GM12864 (cell line): Measurements from ENCODE around the gene MCFD2.

Experiments
- DNase-seq: peaks from one replicate; pipeline ENCODE4 v3.0.0-alpha.2; 2011; ENCODE audit warnings: low read depth
- H3K4me3 ChIP-seq: 2 replicates; pipeline ENCODE4 v1.5.1; 2011; ENCODE audit warnings: mild to moderate bottlenecking, low read depth, low read length, control low read depth
- TF ChIP-seq, protein P1 (sequence below): IDR thresholded peaks from 2 replicates; pipeline ENCODE4 v1.5.1; 2011; ENCODE audit warnings: low read depth, mild to moderate bottlenecking, moderate library complexity, low read length, control low read depth, inconsistent platforms; ENCODE audit errors: missing control alignments

The MCFD2 gene

DNA sequence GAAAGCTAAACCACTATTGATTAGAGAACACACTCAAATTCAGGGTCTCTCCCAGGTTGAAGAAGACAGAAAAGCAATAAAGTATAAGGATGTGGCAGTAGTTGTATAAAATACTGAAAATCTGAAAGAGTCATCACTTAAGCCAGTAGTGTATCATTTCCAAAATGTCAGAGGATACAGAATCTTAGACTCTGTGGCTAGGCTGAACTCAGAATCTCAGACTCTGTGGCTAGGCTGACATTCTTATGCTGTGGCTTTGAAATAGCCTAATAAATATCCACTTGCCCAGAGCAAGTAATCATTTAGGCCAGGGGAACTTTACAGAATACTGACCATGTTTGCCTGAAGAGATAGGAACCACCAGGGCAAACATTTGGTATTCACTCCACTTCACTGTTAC is 13.1 kb downstream of the MCFD2 start:
- H3K4me3 ChIP-seq: no peak overlapping the region
- TF ChIP-seq, protein P1, sequence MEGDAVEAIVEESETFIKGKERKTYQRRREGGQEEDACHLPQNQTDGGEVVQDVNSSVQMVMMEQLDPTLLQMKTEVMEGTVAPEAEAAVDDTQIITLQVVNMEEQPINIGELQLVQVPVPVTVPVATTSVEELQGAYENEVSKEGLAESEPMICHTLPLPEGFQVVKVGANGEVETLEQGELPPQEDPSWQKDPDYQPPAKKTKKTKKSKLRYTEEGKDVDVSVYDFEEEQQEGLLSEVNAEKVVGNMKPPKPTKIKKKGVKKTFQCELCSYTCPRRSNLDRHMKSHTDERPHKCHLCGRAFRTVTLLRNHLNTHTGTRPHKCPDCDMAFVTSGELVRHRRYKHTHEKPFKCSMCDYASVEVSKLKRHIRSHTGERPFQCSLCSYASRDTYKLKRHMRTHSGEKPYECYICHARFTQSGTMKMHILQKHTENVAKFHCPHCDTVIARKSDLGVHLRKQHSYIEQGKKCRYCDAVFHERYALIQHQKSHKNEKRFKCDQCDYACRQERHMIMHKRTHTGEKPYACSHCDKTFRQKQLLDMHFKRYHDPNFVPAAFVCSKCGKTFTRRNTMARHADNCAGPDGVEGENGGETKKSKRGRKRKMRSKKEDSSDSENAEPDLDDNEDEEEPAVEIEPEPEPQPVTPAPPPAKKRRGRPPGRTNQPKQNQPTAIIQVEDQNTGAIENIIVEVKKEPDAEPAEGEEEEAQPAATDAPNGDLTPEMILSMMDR: no peak
- DNase-seq: no peak

DNA sequence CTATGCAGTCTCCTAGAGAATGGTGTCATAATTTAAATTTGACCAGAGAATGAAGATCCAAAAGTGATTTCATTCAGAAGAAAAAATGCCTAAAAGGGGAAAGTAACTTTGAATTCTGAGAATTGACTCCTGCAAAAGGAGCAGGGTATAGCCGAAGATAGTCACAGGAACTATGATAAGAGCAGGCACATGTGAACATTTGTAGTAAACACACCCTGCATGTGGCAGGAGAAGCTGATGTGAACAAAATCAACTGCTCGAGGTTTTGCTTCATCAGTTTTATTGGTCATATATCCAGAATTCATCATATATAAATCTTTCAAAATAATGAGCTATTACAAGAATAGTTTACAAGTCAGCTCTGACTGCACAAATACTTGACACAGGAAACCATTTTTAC is 14.0 kb downstream of the MCFD2 start:
- no peak overlapping the region for H3K4me3 ChIP-seq
- DNase-seq: no peak
- TF ChIP-seq, protein P1: no peak

DNA sequence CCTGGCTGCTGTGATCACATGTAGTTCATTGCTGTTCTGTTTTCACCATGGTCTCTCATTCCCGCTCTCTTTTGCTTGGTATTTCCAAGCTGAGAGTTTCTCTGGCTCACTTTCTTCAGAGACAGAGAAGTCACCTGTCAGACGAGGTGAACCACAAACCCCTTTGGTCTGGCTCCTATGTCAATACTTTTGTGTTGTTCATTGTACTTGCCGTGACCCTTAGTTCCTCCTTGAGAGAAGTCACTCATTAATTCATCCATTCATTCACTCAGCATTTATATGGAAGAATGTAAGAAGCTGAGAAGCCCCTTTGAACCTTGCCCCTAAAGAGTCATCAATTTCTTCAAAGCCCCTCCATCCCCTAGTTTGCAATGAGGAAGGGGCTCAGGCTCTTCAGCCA is 15.2 kb downstream of the MCFD2 start:
- no peak overlapping the region for H3K4me3 ChIP-seq
- TF ChIP-seq, protein P1: no peak
- no peak for DNase-seq

DNA sequence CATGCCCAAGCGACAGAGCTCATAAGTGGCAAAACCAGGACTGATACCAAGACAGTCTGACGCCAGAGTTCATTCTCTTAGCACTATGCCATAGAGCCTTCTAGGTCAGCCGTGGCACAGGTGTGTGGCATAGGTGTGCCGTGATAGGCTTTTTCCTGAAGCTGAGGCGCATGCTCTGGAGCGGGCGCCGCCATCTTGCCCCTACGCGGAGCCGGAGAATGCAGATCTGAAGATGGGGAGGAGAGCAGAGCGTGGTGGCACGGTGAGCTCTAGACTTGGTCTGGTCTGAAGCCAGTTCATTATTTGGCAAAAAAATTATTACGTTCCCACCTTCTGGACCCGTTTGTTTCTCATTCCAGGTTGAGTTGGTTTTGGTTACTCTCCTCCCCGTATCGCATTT is 16.6 kb downstream of the MCFD2 start:
- no peak for DNase-seq
- H3K4me3 ChIP-seq: no peak overlapping the region
- TF ChIP-seq, protein P1: no peak

DNA sequence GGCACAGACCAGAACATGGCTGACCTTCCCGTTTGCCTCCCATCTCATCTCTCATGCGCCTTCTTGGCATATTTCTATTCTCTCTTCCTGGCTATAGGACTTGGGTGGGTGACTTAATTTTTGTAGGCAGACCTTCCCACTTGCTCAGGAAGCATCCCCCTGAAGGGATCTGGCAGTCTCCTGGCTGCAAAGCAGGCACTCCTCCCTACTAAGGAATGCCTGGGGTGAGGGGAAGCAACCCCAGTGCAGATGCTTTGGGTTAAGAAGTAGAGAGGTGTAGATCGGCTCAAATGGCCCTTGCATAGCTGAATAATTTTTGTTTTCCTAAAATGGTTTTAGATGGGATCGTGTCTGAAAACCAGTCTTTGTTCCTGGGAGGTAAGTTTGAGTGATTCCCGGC is 17.6 kb downstream of the MCFD2 start:
- TF ChIP-seq, protein P1: no peak
- no peak overlapping the region for H3K4me3 ChIP-seq
- no peak for DNase-seq

DNA sequence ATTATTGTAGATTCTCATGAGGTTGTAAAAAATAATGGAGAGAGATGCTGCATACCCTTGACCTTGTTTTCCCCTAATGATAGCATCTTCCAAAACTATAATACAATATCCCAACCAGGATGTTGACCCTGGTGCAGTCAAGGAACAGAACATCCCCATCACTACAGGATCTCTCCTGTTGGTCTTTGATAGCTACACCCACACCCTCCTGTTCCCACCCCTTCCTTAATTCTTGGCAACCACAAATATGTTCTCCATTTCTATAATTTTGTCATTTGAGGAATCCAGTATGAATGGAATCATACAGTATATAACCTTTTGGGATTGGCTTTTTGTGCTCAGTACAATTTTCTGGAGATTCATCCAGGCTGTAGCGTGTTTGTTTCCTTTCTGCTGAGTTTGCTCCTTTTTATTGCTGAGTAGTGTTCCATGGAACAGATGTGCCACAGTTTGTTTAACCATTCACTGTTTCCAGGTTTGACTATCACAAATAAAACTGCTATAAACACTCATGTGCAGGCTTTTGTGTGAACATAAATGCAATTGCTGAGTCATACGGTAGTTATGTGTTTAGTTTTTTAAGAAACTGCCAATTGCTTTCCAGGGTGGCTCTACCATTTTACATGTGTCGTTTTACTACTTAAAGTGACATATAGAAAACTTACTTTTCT is 22.2 kb downstream of the MCFD2 start:
- DNase-seq: no peak
- H3K4me3 ChIP-seq: no peak overlapping the region
- TF ChIP-seq, protein P1: no peak

DNA sequence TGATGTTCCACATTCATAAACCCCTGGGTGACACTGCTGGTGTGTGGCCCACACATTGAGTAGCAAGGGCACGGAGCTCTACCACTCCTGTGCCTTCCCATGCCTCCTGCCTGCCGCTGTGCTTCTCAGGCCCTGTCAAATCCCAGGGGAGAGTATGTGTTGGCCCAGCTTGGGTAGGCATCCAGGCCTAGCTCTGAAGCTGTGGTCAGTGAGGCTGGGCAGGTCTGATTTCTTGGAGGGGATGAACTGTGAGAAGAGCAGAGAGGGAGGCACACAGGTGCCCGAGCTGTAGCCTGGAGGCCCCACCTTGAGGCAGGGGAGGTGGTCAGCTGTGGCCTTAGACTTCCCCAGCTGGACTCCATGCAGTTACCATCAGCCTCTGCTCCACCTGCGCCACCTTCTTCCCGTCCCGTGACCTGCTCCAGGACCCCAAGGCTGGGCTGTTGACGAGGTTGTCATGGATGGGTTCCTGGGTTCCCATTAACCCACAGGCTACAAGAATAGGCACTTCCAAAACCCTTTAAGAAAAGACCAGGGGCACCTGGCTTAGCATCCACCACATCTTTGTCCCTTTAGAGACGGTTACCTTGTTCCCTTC is 23.6 kb downstream of the MCFD2 start:
- no peak for DNase-seq
- TF ChIP-seq, protein P1: no peak
- no peak overlapping the region for H3K4me3 ChIP-seq
